HG03575 (cell line): ENCODE data around the gene ZNF276.

Experiments
- ATAC-seq: cut with Tn5 transposase; IDR thresholded peaks from one replicate; pipeline ENCODE4 v1.9.1; 2021; ENCODE audit not compliant: unreplicated experiment, insufficient number of reproducible peaks, low FRiP score; ENCODE audit errors: extremely low read depth

Gene ZNF276

DNA sequence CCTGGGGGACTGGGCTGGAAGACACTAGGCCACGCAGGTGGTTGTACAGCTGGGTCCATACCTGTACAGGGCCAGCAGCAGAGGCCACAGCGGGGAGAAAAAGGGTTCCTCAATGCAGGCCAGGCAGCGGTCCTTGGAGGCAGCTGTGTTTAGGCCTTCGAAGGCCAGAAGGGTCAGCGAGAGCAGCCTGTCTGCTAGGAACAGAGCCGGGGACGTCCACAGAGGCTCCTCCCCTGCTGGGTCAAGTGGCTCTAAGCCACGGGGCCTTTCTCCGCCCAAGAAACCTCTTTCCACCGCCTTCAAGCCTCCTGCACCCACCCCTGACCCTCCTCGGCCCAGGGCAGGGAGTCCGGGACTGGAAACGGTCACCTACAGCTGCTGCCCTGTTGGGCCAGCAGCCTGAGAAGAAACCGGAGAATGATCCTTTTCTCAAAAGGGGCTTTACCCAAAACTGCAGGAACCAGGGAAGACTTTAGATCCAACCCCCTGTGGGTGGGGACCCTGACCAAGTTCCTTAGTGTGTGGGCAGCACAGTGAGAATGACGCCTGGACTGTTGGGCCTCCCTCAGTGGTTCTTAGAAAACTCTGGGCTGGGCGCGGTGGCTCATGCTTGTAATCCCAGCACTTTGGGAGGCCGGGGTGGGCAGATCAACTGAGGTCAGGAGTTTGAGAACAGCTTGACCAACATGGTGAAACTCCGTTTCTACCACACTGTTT is 11.5 kb upstream of the ZNF276 start:
- no peak for ATAC-seq

- no peak for ATAC-seq
Observed at GRCh38 chr16:89710709-89711564, 10.4 kb upstream of the ZNF276 start.

DNA sequence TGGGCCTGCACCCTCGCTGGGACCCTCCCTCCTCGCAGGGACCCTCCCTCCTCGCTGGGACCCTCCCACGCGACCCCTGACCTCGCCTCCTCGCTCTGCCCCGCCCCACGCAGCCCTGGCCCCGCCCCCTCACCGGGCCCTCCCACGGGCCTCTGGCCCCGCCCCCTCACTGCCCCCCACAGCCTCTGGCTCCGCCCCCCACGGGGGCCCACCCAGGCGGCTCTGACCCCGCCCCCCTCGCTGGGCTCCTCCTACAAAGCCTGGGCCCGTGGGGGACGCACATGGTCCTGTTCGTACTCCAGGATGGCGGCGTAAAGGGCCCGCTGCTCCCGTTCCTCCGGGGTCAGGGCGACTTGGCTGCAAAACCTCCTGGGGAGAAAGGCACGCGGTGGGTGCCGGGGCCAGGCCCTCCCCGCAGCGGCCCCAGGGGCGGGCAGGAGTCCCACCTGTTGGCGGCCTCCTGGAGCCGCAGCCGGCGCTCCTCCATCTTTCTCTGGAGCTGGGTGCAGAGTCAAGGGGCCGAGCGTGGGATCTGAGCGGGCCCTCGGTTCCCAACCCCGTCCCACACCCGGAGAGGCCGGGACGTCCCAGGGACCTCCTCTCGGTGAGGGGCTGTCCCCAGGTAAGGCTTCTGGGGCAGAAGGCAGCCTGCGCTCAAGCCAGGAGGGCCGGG is 9.6 kb upstream of the ZNF276 start:
- no peak for ATAC-seq

- ATAC-seq = no peak
Observed at GRCh38 chr16:89712274-89712781, 9.0 kb upstream of the ZNF276 start.

- ATAC-seq = no peak
Observed at GRCh38 chr16:89716493-89716892, 4.8 kb upstream of the ZNF276 start.

- no peak for ATAC-seq
Observed at GRCh38 chr16:89716916-89717687, 4.2 kb upstream of the ZNF276 start.

GRCh38 chr16:89717688-89718505 is 3.4 kb upstream of the ZNF276 start:
- ATAC-seq = no peak

- no peak for ATAC-seq
Observed at GRCh38 chr16:89720551-89720812, 855 bp upstream of the ZNF276 start.

DNA sequence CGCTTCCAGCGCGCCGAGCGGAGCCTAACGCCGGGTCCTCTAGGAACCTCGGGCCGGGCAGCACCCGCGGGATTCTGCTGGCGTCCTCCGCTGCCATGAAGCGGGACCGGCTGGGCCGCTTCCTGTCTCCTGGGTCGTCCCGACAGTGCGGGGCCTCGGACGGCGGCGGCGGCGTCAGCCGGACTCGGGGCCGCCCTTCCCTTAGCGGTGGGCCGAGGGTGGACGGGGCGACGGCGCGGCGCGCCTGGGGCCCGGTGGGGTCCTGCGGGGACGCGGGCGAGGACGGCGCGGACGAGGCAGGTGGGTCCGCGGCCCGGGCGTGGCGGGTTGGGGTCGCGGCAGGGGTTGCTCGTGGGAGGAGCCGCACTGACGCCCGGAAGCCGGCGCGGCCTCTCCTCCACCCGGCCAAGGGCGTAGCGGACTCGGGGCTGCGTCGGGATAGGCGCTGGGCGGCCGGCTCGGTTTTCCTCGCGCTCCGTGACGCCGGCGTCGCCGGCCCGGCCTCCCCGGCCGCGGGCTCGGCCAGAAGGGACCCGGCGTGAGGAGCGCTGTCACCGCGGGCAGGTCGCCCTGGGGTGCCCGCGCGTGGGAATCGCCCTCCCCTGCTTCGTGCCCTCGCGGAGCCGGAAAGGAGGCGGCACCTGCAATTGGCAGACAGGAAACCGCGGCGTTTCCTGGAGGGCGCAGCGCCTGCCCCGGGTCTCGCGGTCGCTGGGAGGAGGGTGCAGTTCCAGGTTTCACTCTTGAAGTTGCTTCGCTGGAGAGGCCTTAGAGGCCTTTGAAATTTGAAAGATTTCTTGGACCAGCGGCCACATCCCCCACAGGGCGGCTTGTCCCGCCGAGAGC is 432 bp downstream of the ZNF276 start:
- no peak for ATAC-seq

GRCh38 chr16:89722392-89723278 is 1.3 kb downstream of the ZNF276 start:
- no peak for ATAC-seq

- no peak for ATAC-seq
Observed at GRCh38 chr16:89723279-89724250, 2.2 kb downstream of the ZNF276 start.

DNA sequence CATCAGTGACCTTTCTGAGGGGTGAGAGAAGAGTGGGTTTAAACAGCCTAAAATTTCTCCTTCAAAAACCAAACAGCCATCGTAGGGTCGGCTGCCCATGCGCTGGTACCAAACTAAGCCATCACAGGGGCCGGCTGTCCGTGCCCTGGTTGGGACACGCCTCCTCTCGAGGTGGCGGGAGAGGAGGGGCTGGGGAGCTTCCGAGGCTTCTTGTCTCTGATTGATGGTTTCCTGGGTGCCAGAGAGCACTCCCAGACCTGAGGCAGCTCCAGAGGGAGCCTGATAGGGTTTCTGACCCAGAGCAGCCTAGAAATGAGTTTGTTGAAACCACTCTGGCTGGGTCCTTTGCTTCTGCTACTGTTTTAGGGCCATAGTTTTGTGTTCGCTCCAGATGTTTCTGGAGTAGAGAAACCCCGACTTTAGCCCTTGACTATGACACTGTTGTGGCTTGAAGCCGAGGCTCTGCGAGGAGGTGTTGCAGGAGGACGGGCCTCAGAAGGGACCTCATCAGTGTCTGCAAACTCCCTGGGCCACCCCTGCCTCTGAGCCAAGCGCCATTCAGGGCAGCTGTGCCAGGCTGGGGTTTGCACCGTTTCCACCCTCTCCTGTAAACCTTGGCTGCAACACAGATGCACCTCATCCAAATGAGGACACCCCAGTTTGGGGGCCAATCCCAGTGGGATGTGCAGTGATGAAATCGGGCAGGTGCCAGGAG is 6.2 kb downstream of the ZNF276 start:
- no peak for ATAC-seq

DNA sequence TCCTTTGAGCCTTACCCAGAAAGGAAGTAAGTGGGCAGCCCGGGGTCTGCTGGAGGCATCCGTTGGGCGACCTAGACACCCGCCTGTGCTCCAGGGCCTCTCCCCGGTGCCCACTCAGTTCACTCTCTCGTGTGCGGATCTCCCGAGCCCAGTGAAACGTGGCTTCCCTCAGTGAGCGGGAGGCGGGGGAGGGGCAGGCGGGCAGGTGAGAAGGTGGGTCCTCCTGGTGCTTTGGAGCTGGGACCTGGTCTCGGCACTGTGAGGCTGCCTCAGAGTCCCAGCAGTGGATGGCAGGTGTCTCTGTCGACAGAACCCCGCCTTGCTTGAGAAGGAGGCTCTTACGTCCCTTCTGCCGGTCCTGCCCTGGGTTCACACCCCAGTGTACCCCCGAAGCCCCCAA is 8.0 kb downstream of the ZNF276 start:
- no peak for ATAC-seq

GRCh38 chr16:89729863-89730593 is 8.7 kb downstream of the ZNF276 start:
- no peak for ATAC-seq
